Ectodermal cell (in vitro differentiated cells): Measurements from ENCODE around the gene REG4. TPM values are rescaled to one million over a fixed set of nuclear protein-coding genes. Genes with fewer than 3 reads are reported as not detected.
"Not testable (repeated sequence)": the region's sequence is repeated elsewhere in the genome, so short reads cannot be mapped to it uniquely, and the experiment has no call there.

Experiments
- H3K27ac ChIP-seq: 2 replicates; pipeline ENCODE4 v1.7.0; 2013; ENCODE audit warnings: mild to moderate bottlenecking, low read depth, low read length; ENCODE audit not compliant: insufficient read depth, poor library complexity, severe bottlenecking
- H3K27me3 ChIP-seq: 2 replicates; pipeline ENCODE4 v1.7.0; 2013; ENCODE audit warnings: mild to moderate bottlenecking, low read length; ENCODE audit not compliant: insufficient read depth, control insufficient read depth, poor library complexity, severe bottlenecking
- H3K36me3 ChIP-seq: one replicate; pipeline ENCODE4 v1.7.0; 2013; ENCODE audit warnings: low read length; ENCODE audit not compliant: control insufficient read depth, insufficient read depth
- H3K4me1 ChIP-seq: one replicate; pipeline ENCODE4 v1.7.0; 2013; ENCODE audit warnings: low read length; ENCODE audit not compliant: control insufficient read depth, insufficient read depth
- H3K4me3 ChIP-seq: 2 replicates; pipeline ENCODE4 v1.7.0; 2013; ENCODE audit warnings: low read depth, low read length, control low read depth; ENCODE audit not compliant: insufficient read depth
- H3K9me3 ChIP-seq: 2 replicates; pipeline ENCODE4 v1.7.0; 2013; ENCODE audit warnings: mild to moderate bottlenecking, low read length, moderate library complexity; ENCODE audit not compliant: control insufficient read depth
- WGBS, 2 experiments: methylation state at CpG; one replicate each; pipeline ENCODE4 v1.1.7; 2013; ENCODE audit warnings: missing lambda C conversion rate in 2 of 2; 5-methylcytosine and 5-hydroxymethylcytosine counted together
- polyA plus RNA-seq, 4 experiments: library from polyadenylated mRNA; stranded (reverse); fragments of 50-300 nt; gene quantifications; one replicate each; pipeline ENCODE4 v1.2.3, GENCODE V29; 2013

REG4 gene
- polyA plus RNA-seq (2013, experiment 1 of 4): 0.31 TPM
- polyA plus RNA-seq (2013, experiment 2 of 4): not detected
- not detected for polyA plus RNA-seq (2013, experiment 3 of 4)
- polyA plus RNA-seq (2013, experiment 4 of 4): not detected

DNA sequence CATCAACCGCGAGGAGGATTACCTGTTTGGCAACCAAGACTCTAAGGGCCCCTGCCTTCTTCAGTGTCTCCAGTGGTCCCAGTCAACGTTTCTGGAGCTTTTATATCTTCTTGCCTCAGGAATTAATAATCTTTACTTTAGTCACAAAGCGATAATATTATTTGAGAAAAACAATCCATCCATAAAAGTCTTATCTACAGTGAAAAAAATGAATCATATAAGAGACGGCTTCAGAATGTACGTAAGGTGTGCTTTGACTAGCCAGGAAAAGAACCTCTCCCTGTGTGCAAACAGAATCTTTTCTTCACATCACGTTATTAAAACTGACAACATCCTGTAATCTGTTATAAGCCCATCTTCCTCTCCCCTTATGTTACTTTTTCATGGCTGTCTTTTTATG, at the start of gene REG4:
TSS of gene REG4 (minus strand) at position 74 of the 400 bp plus-strand sequence. CDS start 2,691 bp downstream, outside the sequence.
- H3K36me3 ChIP-seq: no peaks in the 10 kb centered on the region
- H3K27ac ChIP-seq: no peak within 1 kb of the TSS
- no peaks in the 10 kb centered on the region for H3K27me3 ChIP-seq
- WGBS, 2 experiments: 90 to 92% methylated on average over 7 of the region's 7 CpGs
- no peak within 1 kb of the TSS for H3K4me3 ChIP-seq
- no peaks in the 10 kb centered on the region for H3K9me3 ChIP-seq
- no peaks in the 10 kb centered on the region for H3K4me1 ChIP-seq

- no peaks in the 10 kb centered on the region for H3K36me3 ChIP-seq
- 90 to 93% methylated on average over 4 of the region's 4 CpGs for WGBS, 2 experiments
Observed at GRCh38 chr1:119859647-119860046, 48.4 kb upstream of the REG4 start.

DNA sequence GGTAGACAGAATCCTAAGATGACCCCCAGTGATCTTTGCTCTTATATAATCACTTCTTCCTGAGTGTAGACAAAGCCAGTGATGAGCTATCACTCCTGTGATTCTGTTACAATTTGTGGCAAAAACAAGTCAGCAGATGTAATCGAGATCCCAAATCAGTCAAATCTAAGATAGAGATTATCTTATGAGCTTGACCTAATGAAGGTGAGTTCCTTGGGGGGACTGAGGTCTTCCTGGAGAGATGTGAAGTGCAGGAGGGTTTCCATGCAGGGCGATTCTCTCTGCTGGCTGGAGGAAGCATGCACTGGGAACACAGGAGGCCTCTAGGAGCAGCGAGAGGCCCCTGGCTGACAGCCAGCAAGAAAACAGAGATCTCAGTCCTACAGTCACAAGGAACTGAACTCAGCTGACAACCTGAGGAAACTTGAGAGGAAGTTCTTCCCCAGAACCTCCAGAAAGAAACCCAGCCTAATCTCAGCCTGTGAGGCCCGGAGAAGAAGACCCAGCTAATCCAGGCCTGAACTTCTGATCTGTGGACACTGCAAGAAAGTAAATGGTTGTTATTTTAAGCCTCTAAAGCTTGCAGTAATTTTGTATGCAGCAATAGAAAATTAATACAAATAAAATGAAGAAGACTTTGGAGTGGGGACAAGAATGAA, 47.4 kb upstream of the REG4 start:
- H3K27me3 ChIP-seq, H3K4me3 ChIP-seq, H3K9me3 ChIP-seq, H3K36me3 ChIP-seq, H3K27ac ChIP-seq, H3K4me1 ChIP-seq: not testable (repeated sequence)
- 88 to 90% methylated on average over 4 of the region's 4 CpGs for WGBS, 2 experiments

More at GRCh38 chr1:119859647-119860046, 48.4 kb upstream of the REG4 start:
- Histone ChIP-seq H3K9me3 (no peaks in the 10 kb centered on the region), H3K4me3 (no peak overlapping the region), H3K27me3 (no peaks in the 10 kb centered on the region), H3K27ac (no peak overlapping the region), H3K4me1 (no peaks in the 10 kb centered on the region)

DNA sequence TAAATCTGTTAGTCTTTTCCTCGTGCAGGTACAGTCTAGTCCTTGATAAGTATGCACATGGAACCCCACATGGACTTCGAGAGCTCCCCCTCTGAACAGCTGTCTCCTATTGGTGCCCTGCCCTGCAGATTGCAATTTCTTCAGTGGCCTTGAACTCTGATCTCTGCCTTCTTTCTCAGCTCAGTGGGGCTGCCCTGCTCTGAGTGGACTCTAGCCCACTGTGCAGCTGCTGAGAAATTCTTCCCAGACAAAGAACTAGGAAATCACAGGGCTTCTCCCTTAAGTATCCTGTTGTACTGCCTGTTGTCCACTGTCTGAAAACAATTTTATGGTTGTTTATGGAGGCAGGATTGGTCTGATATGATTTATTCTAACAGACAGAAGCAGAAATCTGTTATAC, 46.9 kb upstream of the REG4 start:
- H3K4me1 ChIP-seq: no peaks in the 10 kb centered on the region
- H3K36me3 ChIP-seq: no peaks in the 10 kb centered on the region
- no peak overlapping the region for H3K27ac ChIP-seq
- 93% methylated on average over 2 of the region's 2 CpGs for WGBS, 2 experiments
- no peak overlapping the region for H3K4me3 ChIP-seq
- no peaks in the 10 kb centered on the region for H3K9me3 ChIP-seq
- H3K27me3 ChIP-seq: no peaks in the 10 kb centered on the region

DNA sequence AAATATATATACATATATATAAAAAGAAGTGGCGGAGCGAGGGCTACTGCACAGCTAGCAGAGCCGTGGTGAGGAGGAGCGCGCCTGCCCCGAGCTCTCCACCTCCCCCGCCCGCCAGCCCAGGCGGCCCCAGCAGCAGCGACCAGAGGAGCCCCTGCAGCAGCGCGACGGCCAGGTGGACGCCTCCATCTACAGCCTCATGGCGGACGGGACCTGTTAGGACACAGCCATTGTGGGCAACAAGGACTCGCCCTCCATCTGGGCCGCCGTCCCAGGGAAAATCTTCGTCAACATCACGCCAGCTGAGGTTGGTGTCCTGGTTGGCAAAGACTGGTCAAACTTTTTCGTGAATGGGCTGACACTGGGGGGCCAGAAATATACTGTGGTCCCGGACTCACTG, 41.9 kb upstream of the REG4 start:
- Histone ChIP-seq H3K9me3 (no peaks in the 10 kb centered on the region), H3K4me3 (no peak overlapping the region), H3K27ac (no peak overlapping the region), H3K36me3 (no peaks in the 10 kb centered on the region), H3K4me1 (no peaks in the 10 kb centered on the region), H3K27me3 (no peaks in the 10 kb centered on the region)
- WGBS, 2 experiments: 96 to 97% methylated on average over 23 of the region's 23 CpGs

GRCh38 chr1:119844206-119844605, 32.9 kb upstream of the REG4 start:
- H3K9me3 ChIP-seq, H3K27ac ChIP-seq, H3K4me1 ChIP-seq, H3K36me3 ChIP-seq, H3K27me3 ChIP-seq, H3K4me3 ChIP-seq: not testable (repeated sequence)
- WGBS, 2 experiments: 74 to 79% methylated on average over 6 of the region's 6 CpGs

- no peaks in the 10 kb centered on the region for H3K27me3 ChIP-seq
- no peak overlapping the region for H3K4me3 ChIP-seq
- no peak overlapping the region for H3K27ac ChIP-seq
- no peaks in the 10 kb centered on the region for H3K4me1 ChIP-seq
- no peaks in the 10 kb centered on the region for H3K36me3 ChIP-seq
- no peaks in the 10 kb centered on the region for H3K9me3 ChIP-seq
- WGBS, 2 experiments: 94 to 97% methylated on average over 5 to 6 of the region's 6 CpGs
Observed at GRCh38 chr1:119841306-119841705, 30.0 kb upstream of the REG4 start.

DNA sequence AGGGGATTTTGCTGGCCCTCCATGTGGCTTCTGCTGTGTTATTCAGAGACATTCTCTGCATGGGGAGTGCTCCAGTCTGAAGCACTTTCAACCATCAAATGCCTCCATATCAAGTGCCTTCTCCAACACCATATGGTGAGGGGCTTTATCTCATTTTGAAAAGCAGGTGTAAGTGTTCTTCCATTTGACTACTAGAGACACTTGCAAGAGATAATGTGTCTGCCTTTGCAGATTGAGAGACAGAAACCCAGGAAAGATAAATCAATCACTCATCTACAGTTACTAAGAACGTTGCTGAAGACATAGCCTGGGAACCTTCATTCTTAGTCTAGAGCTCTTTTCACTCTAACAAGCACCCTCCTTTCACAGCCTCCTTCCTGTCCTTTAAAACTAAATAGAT, 29.5 kb upstream of the REG4 start:
- Histone ChIP-seq H3K4me1 (no peaks in the 10 kb centered on the region), H3K36me3 (no peaks in the 10 kb centered on the region), H3K27me3 (no peaks in the 10 kb centered on the region), H3K27ac (no peak overlapping the region), H3K4me3 (no peak overlapping the region), H3K9me3 (no peaks in the 10 kb centered on the region)
- WGBS, 2 experiments: 86 to 88% methylated on average over 1 of the region's 1 CpG

DNA sequence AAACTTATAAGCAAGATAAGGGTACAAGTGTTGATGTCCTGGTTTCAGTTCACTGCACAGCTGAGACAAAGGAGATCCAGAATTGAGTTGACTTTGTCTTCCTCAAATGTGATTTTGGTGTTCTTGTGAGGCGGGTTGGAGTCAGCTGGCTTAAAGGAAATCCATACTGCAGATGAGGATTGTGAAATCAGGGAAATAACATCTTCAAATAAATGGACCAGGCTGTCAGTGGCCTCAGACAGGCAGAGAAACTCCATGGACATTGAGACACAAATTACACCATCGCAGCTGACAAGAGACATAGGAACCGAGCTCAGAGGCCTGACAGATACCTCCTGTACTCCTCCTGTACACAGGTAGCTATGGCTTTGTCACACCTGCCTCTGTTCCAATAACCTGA, 27.0 kb upstream of the REG4 start:
- Histone ChIP-seq H3K4me1 (no peaks in the 10 kb centered on the region), H3K27ac (no peak overlapping the region), H3K9me3 (no peaks in the 10 kb centered on the region), H3K4me3 (no peak overlapping the region), H3K27me3 (no peaks in the 10 kb centered on the region), H3K36me3 (no peaks in the 10 kb centered on the region)
- 95 to 96% methylated on average over 3 of the region's 3 CpGs for WGBS, 2 experiments

DNA sequence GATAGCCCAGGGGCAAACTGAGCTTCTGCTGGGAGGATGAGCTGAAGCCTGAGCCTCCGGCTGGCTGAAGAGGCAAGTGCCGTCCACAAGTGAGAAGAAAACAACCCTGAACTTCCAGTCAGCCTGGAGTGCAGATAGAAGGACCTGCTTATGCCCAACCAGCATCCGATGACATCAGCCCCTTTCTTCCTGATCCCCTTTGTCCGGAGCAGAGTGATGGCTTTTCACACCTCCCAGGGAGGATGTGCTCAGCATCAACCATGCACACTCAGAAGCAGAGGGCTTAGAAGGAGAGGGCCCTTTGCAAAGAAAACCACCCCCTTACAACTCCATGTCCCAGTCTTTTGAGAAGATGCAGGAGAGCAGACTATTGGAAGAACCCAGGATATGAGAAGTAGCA, 23.7 kb upstream of the REG4 start:
- H3K9me3 ChIP-seq: no peaks in the 10 kb centered on the region
- 80 to 87% methylated on average over 4 of the region's 4 CpGs for WGBS, 2 experiments
- H3K4me3 ChIP-seq: no peak overlapping the region
- H3K4me1 ChIP-seq: no peaks in the 10 kb centered on the region
- H3K36me3 ChIP-seq: no peaks in the 10 kb centered on the region
- H3K27ac ChIP-seq: no peak overlapping the region
- no peaks in the 10 kb centered on the region for H3K27me3 ChIP-seq
